Ishikawa (cell line): ENCODE measurements around the gene MATN1.

ENCODE experiments used
- CEBPB ChIP-seq: IDR thresholded peaks from 2 replicates; pipeline ENCODE4 v1.6.1; 2012
- CREB1 ChIP-seq: IDR thresholded peaks from 2 replicates; pipeline ENCODE4 v1.6.1; 2012; ENCODE audit warnings: low read depth
- EGR1 ChIP-seq: IDR thresholded peaks from 2 replicates; pipeline ENCODE4 v1.6.1; 2012
- FOXM1 ChIP-seq: IDR thresholded peaks from 2 replicates; pipeline ENCODE4 v1.6.1; 2012; ENCODE audit warnings: low read depth, borderline replicate concordance
- RAD21 ChIP-seq: IDR thresholded peaks from 2 replicates; pipeline ENCODE4 v1.6.1; 2012; ENCODE audit warnings: low read depth
- TAF1 ChIP-seq: IDR thresholded peaks from 2 replicates; pipeline ENCODE4 v1.6.1; 2012; ENCODE audit warnings: low read depth, mild to moderate bottlenecking
- YY1 ChIP-seq: IDR thresholded peaks from 2 replicates; pipeline ENCODE4 v1.6.1; 2012; ENCODE audit warnings: low read depth
- ZBTB7A ChIP-seq: IDR thresholded peaks from 2 replicates; pipeline ENCODE4 v1.6.1; 2012; ENCODE audit warnings: low read depth
- TF ChIP-seq, protein P1 (sequence below): IDR thresholded peaks from 2 replicates; pipeline ENCODE4 v1.6.1; 2012; ENCODE audit warnings: low read depth, mild to moderate bottlenecking
- TF ChIP-seq, protein P2 (sequence below): IDR thresholded peaks from 2 replicates; pipeline ENCODE4 v1.6.1; 2012

DNA sequence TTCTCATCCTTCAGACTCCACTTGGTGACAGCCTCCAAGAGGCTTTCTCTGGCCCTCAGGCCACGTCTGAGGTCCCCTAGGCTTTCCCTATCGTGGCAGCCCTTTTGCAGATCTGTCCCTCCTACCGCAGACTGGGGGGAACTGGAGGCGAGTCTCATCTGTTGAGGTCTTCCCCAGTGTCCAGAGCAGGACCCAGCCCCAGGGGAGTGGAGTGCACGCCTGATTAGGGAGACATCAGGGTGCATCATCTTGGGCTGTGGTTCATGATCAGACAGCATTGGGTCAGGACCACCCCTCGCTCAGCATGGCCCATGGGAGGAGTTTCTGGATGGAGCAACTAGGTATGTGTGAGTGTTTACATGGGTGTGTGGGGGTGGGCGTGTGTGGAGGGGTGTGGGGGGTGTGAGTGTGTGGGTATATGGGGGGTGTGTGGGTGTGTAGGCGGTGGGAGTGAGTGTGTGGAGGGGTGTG is 8.5 kb upstream of the MATN1 start:
- TF ChIP-seq YY1 (no peak), CREB1 (no peak), EGR1 (no peak), CEBPB (no peak), FOXM1 (no peak), RAD21 (no peak), ZBTB7A (no peak), TAF1 (no peak)
- TF ChIP-seq, protein P1, sequence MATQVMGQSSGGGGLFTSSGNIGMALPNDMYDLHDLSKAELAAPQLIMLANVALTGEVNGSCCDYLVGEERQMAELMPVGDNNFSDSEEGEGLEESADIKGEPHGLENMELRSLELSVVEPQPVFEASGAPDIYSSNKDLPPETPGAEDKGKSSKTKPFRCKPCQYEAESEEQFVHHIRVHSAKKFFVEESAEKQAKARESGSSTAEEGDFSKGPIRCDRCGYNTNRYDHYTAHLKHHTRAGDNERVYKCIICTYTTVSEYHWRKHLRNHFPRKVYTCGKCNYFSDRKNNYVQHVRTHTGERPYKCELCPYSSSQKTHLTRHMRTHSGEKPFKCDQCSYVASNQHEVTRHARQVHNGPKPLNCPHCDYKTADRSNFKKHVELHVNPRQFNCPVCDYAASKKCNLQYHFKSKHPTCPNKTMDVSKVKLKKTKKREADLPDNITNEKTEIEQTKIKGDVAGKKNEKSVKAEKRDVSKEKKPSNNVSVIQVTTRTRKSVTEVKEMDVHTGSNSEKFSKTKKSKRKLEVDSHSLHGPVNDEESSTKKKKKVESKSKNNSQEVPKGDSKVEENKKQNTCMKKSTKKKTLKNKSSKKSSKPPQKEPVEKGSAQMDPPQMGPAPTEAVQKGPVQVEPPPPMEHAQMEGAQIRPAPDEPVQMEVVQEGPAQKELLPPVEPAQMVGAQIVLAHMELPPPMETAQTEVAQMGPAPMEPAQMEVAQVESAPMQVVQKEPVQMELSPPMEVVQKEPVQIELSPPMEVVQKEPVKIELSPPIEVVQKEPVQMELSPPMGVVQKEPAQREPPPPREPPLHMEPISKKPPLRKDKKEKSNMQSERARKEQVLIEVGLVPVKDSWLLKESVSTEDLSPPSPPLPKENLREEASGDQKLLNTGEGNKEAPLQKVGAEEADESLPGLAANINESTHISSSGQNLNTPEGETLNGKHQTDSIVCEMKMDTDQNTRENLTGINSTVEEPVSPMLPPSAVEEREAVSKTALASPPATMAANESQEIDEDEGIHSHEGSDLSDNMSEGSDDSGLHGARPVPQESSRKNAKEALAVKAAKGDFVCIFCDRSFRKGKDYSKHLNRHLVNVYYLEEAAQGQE, result no peak
- TF ChIP-seq, protein P2, sequence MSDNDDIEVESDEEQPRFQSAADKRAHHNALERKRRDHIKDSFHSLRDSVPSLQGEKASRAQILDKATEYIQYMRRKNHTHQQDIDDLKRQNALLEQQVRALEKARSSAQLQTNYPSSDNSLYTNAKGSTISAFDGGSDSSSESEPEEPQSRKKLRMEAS, result no peak
